ENCODE measurements around the gene NCOA6.

DNA sequence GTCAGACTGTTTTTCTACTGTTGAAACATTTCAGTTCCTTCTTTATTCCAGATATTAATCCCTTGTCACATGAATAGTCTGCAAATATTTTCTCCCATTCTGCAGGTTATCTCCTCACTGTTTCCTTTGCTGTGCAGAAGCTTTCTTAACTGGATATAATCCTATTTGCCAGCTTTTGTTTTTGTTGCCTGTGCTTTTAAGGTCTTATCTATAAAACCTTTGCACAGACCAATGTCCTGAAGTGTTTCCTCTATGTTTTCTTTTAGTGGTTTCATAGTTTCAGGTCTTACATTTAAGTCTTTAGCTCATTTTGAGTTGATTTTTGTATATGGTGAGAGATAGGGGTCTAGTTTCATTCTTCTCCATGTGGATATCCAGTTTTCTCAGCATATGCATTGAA lies 19.2 kb downstream of the NCOA6 start:
- TF ChIP-seq EZH2 (optimal IDR thresholded peaks at IDR 0.05; ENCODE audit: low read depth, low read length) = no peak
- TF ChIP-seq, protein P1, sequence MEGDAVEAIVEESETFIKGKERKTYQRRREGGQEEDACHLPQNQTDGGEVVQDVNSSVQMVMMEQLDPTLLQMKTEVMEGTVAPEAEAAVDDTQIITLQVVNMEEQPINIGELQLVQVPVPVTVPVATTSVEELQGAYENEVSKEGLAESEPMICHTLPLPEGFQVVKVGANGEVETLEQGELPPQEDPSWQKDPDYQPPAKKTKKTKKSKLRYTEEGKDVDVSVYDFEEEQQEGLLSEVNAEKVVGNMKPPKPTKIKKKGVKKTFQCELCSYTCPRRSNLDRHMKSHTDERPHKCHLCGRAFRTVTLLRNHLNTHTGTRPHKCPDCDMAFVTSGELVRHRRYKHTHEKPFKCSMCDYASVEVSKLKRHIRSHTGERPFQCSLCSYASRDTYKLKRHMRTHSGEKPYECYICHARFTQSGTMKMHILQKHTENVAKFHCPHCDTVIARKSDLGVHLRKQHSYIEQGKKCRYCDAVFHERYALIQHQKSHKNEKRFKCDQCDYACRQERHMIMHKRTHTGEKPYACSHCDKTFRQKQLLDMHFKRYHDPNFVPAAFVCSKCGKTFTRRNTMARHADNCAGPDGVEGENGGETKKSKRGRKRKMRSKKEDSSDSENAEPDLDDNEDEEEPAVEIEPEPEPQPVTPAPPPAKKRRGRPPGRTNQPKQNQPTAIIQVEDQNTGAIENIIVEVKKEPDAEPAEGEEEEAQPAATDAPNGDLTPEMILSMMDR (IDR thresholded peaks at IDR 0.05; ENCODE audit: low read length) = no peak

All from MM.1S (cell line).